K562 (cell line): Measurements from ENCODE around the gene IRGQ. TPM values are rescaled to one million over a fixed set of nuclear protein-coding genes. Genes with fewer than 3 reads are reported as not detected.
A peak's percentile ranks its signal among the peaks of the same experiment; 100 is the strongest.

Experiments
- AFF4 ChIP-seq: sonication (generic); formaldehyde crosslinking; IDR thresholded peaks from 2 replicates; pipeline ENCODE4 v1.8.0; 2023; ENCODE audit warnings: mild to moderate bottlenecking, missing genetic modification reagents
- CBFA2T2 ChIP-seq: fragments of 450-650 bp; conservative IDR thresholded peaks from 2 replicates; pipeline ENCODE4 v1.6.1; 2017; ENCODE audit warnings: mild to moderate bottlenecking
- FOXK2 ChIP-seq, 2 experiments: fragments of 450-650 bp; IDR thresholded peaks in 1 of 2; conservative IDR thresholded peaks in 1 of 2; 2 replicates each; pipeline ENCODE4 v1.6.1; 2016; ENCODE audit warnings: low read depth in 2 of 2, mild to moderate bottlenecking in 1 of 2
- MEIS2 ChIP-seq: fragments of 450-650 bp; IDR thresholded peaks from 2 replicates; pipeline ENCODE4 v1.6.1; 2014; ENCODE audit warnings: mild to moderate bottlenecking; ENCODE audit not compliant: partially characterized antibody
- MNT ChIP-seq, 2 experiments: fragments of 450-650 bp; conservative IDR thresholded peaks; 2 replicates each; pipeline ENCODE4 v1.6.1; 2017; ENCODE audit warnings: mild to moderate bottlenecking in 2 of 2, moderate library complexity in 2 of 2
- POLR2A ChIP-seq: fragments of 450-650 bp; conservative IDR thresholded peaks from 2 replicates; pipeline ENCODE4 v1.6.1; 2016
- SUPT5H ChIP-seq: fragments of 450-650 bp; IDR thresholded peaks from 2 replicates; pipeline ENCODE4 v1.6.1; 2016
- TAL1 ChIP-seq: fragments of 450-650 bp; IDR thresholded peaks from 2 replicates; pipeline ENCODE4 v1.6.1; 2016; ENCODE audit warnings: mild to moderate bottlenecking
- ZBTB40 ChIP-seq, 2 experiments: fragments of 450-650 bp in 1 of 2; sonication (generic) in 1 of 2; formaldehyde crosslinking in 1 of 2; IDR thresholded peaks; 2 replicates each; pipeline versions ENCODE4 v1.7.1 to v1.9.0; 2016 to 2022; ENCODE audit warnings: inconsistent platforms in 1 of 2, mild to moderate bottlenecking in 1 of 2, missing genetic modification reagents in 1 of 2
- ZNF280A ChIP-seq: fragments of 450-650 bp; IDR thresholded peaks from 2 replicates; pipeline ENCODE4 v1.6.1; 2018; ENCODE audit warnings: mild to moderate bottlenecking, low read depth; ENCODE audit not compliant: partially characterized antibody
- polyA plus RNA-seq, 8 experiments: library from polyadenylated mRNA; depleted of rRNA in 4 of 8; stranded (reverse) in 5 of 8; unstranded in 3 of 8; fragments of >200 nt; fragmentation: Nextera tagmentation in 2 of 8; fragmentation: Illumina TruSeq in 1 of 8; extraction: Ambion mirVana in 2 of 8; extraction: Trizol in 1 of 8; gene quantifications; 2 replicates each; pipeline versions ENCODE4 v1.2.1 to v1.2.3, GENCODE V29; 2011 to 2014; ENCODE audit warnings: inconsistent platforms in 1 of 8, missing spikeins in 1 of 8
- total RNA-seq, 7 experiments: library from RNA; depleted of rRNA in 6 of 7; stranded (reverse); fragments of >200 nt in 6 of 7; fragmentation: Illumina TruSeq in 2 of 7; extraction: Trizol in 2 of 7; gene quantifications; 2 replicates each; pipeline versions ENCODE4 v1.2.1 to v1.2.3, GENCODE V29; 2011 to 2021; ENCODE audit warnings: low replicate concordance in 1 of 7

IRGQ gene
- total and polyA plus RNA-seq, 9 of the 15 experiments (the other 6 are each of a cell fraction or from before 2014, with no cell fraction given) = 3.5 to 19.2 (median 7.9) TPM

GRCh38 chr19:43605875-43606568 is 10.1 kb upstream of the IRGQ start (continued):
- TF ChIP-seq ZBTB40 (IDR thresholded peaks at IDR 0.05) = peak; percentile 29; the same call in 1 of the 2 replicates
- no peak for TF ChIP-seq ZBTB40 (CRISPR knock-in tag; IDR thresholded peaks at IDR 0.05)
- no peak for TF ChIP-seq ZNF280A
- peak; percentile 37 for TF ChIP-seq MEIS2
- peak; percentile 23; the same call in 1 of the 2 replicates for TF ChIP-seq CBFA2T2
- no peak for TF ChIP-seq AFF4
- peak; percentile 44 for TF ChIP-seq TAL1
- 0 out of 2 replicates have a peak, but pooled peaks have one; percentile 24 for TF ChIP-seq POLR2A
- 0 out of 4 replicates have a peak, but pooled peaks of 1 of the 2 experiments have one; percentile 11 for TF ChIP-seq MNT (conservative IDR thresholded peaks at IDR 0.05)
- TF ChIP-seq FOXK2 (conservative IDR thresholded peaks at IDR 0.05 in 1 of 2, IDR thresholded peaks at IDR 0.05 in 1 of 2; ENCODE audit: low read depth in 2 of 2) = 0 out of 4 replicates have a peak, but pooled peaks of 1 of the 2 experiments have one; percentile 19
- peak; percentile 33; the same call in 1 of the 2 replicates for TF ChIP-seq SUPT5H
